Esophagus muscularis mucosa (tissue), 4 donors: ENCODE data around the gene FOLR2. TPM values are rescaled to one million over a fixed set of nuclear protein-coding genes. Genes with fewer than 3 reads are reported as not detected.
A peak's percentile ranks its signal among the peaks of the same experiment; 100 is the strongest.

Experiments used
- DNase-seq: peaks from one replicate; pipeline ENCODE4 v3.0.0-alpha.2; 2017; ENCODE audit errors: extremely low spot score
- H3K27ac ChIP-seq, 4 donors: fragments of 200-600 bp; sonication (generic); replicated peaks in 1 of 4; 1 replicate in 3 of 4; 2 replicates in 1 of 4; pipeline ENCODE4 v1.5.1; 2016 to 2019; ENCODE audit warnings: mild to moderate bottlenecking in 1 of 4
- H3K27me3 ChIP-seq, 4 donors: fragments of 200-600 bp; sonication (generic); one replicate each; pipeline versions ENCODE4 v1.5.1 to v1.6.0; 2016 to 2019
- H3K36me3 ChIP-seq, 4 donors: fragments of 200-600 bp; sonication (generic); one replicate each; pipeline ENCODE4 v1.5.1; 2016 to 2019
- H3K4me1 ChIP-seq, 4 donors: fragments of 200-600 bp; sonication (generic); one replicate each; pipeline ENCODE4 v1.5.1; 2016 to 2019
- H3K4me3 ChIP-seq, 4 donors: fragments of 200-600 bp; sonication (generic); 1 replicate in 2 of 4; 2 replicates in 2 of 4; pipeline ENCODE4 v1.5.1; 2016 to 2019; ENCODE audit warnings: mild to moderate bottlenecking in 4 of 4, moderate library complexity in 1 of 4
- H3K9me3 ChIP-seq, 4 donors: fragments of 200-600 bp; sonication (generic); 1 replicate in 3 of 4; 2 replicates in 1 of 4; pipeline ENCODE4 v1.5.1; 2016 to 2019
- EP300 ChIP-seq: sonication (generic); formaldehyde crosslinking; IDR thresholded peaks from one replicate; pipeline ENCODE4 v1.6.1; 2017; ENCODE audit warnings: antibody characterized with exemption
- POLR2A ChIP-seq: fragments of 450-650 bp; IDR thresholded peaks from one replicate; pipeline ENCODE4 v1.6.1; 2017; ENCODE audit warnings: antibody characterized with exemption, moderate library complexity, mild to moderate bottlenecking, low read depth
- POLR2AphosphoS5 ChIP-seq, 2 donors: sonication (generic); formaldehyde crosslinking; IDR thresholded peaks; one replicate each; pipeline ENCODE4 v1.6.1; 2017; ENCODE audit warnings: antibody characterized with exemption in 2 of 2
- whole genome bisulfite sequencing: methylation state at CpG from one replicate; pipeline ENCODE4 v1.1.5; 2018; 5-methylcytosine and 5-hydroxymethylcytosine counted together
- intact Hi-C: fragments of 100-400 bp; cut with DNase I; formaldehyde crosslinking; loops from one replicate; pipeline ENCODE4 v1.15.1; 2023
- total RNA-seq, 4 donors: library from RNA; depleted of rRNA; stranded (reverse); fragments of >200 nt; gene quantifications; one replicate each; pipeline versions ENCODE4 v1.1.0 to v1.2.1, GENCODE V29; 2016
- TF ChIP-seq, protein P1 (sequence below), 3 experiments: fragments of 200-600 bp in 2 of 3; fragments of 450-650 bp in 1 of 3; sonication (generic) in 2 of 3; IDR thresholded peaks; one replicate each; pipeline ENCODE4 v1.5.1; 2017 to 2019; ENCODE audit warnings: antibody characterized with exemption in 3 of 3, mild to moderate bottlenecking in 2 of 3, moderate library complexity in 1 of 3

The FOLR2 gene
- total RNA-seq, 4 donors from 2014 or later = 26.6 to 78.7 (median 33.1) TPM

GRCh38 chr11:72209101-72209500 lies 7.5 kb upstream of the FOLR2 start:
- 76% methylated on average over 4 of the region's 4 CpGs for WGBS
- Histone ChIP-seq H3K27ac (no peak overlapping the region), H3K4me3 (no peak overlapping the region), H3K27me3 (peaks cover 0 to 7% (median 0%) of the 10 kb centered on the region in 4 donors), H3K4me1 (no peaks in the 10 kb centered on the region), H3K9me3 (peaks cover 0 to 14% (median 3%) of the 10 kb centered on the region in 4 donors), H3K36me3 (no peaks in the 10 kb centered on the region)
- no peak for TF ChIP-seq EP300
- TF ChIP-seq, protein P1, sequence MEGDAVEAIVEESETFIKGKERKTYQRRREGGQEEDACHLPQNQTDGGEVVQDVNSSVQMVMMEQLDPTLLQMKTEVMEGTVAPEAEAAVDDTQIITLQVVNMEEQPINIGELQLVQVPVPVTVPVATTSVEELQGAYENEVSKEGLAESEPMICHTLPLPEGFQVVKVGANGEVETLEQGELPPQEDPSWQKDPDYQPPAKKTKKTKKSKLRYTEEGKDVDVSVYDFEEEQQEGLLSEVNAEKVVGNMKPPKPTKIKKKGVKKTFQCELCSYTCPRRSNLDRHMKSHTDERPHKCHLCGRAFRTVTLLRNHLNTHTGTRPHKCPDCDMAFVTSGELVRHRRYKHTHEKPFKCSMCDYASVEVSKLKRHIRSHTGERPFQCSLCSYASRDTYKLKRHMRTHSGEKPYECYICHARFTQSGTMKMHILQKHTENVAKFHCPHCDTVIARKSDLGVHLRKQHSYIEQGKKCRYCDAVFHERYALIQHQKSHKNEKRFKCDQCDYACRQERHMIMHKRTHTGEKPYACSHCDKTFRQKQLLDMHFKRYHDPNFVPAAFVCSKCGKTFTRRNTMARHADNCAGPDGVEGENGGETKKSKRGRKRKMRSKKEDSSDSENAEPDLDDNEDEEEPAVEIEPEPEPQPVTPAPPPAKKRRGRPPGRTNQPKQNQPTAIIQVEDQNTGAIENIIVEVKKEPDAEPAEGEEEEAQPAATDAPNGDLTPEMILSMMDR (IDR thresholded peaks at IDR 0.05) = no peak
- no peak for TF ChIP-seq POLR2AphosphoS5 (IDR thresholded peaks at IDR 0.05)
- intact Hi-C loops = no loop called here
- no peak for DNase-seq

DNA sequence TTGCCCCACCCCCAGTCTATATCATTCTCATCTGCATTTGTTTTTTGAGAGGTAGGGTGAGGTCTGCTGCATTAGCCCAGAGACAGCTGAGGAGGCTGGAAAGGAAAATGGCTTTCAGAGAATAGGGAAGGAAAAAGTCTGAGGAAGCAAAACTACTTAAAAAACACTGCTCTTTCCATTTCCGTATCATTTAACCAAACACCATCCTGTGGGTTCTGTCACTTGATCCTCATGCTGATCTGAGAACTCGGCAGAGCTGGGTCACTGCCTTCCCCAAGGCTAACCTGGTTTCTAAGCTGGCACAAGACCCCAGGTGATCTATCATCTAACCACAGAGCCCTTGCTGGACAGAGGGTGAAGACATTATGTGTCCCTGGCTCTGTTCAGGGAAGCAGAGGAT lies 1.2 kb downstream of the FOLR2 start:
- DNase-seq = no peak
- TF ChIP-seq, protein P1 (IDR thresholded peaks at IDR 0.05) = no peak
- TF ChIP-seq POLR2AphosphoS5 (IDR thresholded peaks at IDR 0.05) (no peak), EP300 (no peak), POLR2A (no peak)

GRCh38 chr11:72218251-72218745 lies 1.7 kb downstream of the FOLR2 start:
- Histone ChIP-seq H3K36me3 (no peaks in the 10 kb centered on the region), H3K27me3 (peaks cover 0 to 6% (median 0%) of the 10 kb centered on the region in 4 donors), H3K27ac (no peak overlapping the region), H3K9me3 (no peaks in the 10 kb centered on the region), H3K4me3 (no peak overlapping the region), H3K4me1 (peaks cover 7 to 13% (median 11%) of the 10 kb centered on the region in 4 donors)
- 82% methylated on average over 4 of the region's 5 CpGs for WGBS
- no peak for TF ChIP-seq EP300
- TF ChIP-seq, protein P1 (IDR thresholded peaks at IDR 0.05) = no peak
- no peak for TF ChIP-seq POLR2AphosphoS5 (IDR thresholded peaks at IDR 0.05)
- no peak for TF ChIP-seq POLR2A
- no peak for DNase-seq
- intact Hi-C loops = no loop called here

More for the DNA sequence above, 1.2 kb downstream of the FOLR2 start:
- Histone ChIP-seq H3K27me3 (peaks cover 0 to 6% (median 0%) of the 10 kb centered on the region in 4 donors), H3K4me3 (peak overlapping the region in 1 of 4 donors; percentile 25), H3K9me3 (no peaks in the 10 kb centered on the region), H3K4me1 (peaks cover 7 to 13% (median 11%) of the 10 kb centered on the region in 4 donors), H3K27ac (peak overlapping the region in 1 of 4 donors; percentile 11), H3K36me3 (no peaks in the 10 kb centered on the region)
- intact Hi-C loops = no loop called here
- 17% methylated on average over 2 of the region's 2 CpGs for WGBS

GRCh38 chr11:72220696-72221363 lies 4.2 kb downstream of the FOLR2 start:
- Histone ChIP-seq H3K36me3 (no peaks in the 10 kb centered on the region), H3K4me3 (no peak overlapping the region), H3K27ac (no peak overlapping the region), H3K9me3 (no peaks in the 10 kb centered on the region), H3K27me3 (peaks cover 0 to 6% (median 0%) of the 10 kb centered on the region in 4 donors), H3K4me1 (peaks cover 14 to 23% (median 20%) of the 10 kb centered on the region in 4 donors)
- TF ChIP-seq EP300 = no peak
- TF ChIP-seq, protein P1 (IDR thresholded peaks at IDR 0.05) = no peak
- TF ChIP-seq POLR2AphosphoS5 (IDR thresholded peaks at IDR 0.05) = no peak
- WGBS = 89% methylated on average over 8 of the region's 10 CpGs
- DNase-seq = peak; percentile 88
- intact Hi-C loops = loop anchor here (5.0 to 10.0 kb wide), 2 partner anchors 196 to 211 kb away; partner anchors contain the start of gene CLPB
